ENCODE results near the gene BACE1-AS.

Gene BACE1-AS

DNA sequence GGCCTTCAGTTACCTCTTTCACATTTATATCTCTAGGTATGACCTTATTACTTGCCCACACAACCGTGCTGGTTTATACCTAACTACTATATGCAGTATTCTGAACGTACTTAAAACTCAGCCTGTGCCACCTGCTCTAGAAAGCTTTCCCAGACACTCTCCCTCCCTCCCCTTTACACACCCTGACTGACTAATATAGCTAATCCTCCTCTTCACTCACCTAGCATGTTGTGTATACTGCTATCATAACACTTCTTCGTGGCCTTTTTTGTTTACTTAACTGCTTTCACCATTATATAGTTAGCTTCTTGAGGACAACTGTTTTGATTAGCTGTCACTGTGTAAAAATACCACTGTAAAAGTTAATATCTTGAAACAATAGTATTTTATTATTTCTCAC, 35.2 kb upstream of the BACE1-AS start:
- Histone ChIP-seq H3K36me3 (replicated peaks in 1 of 2; ENCODE audit: control insufficient read depth in 2 of 2, insufficient read depth in 2 of 2, low read length in 2 of 2) (peaks cover 4 to 80% of the 10 kb centered on the region in 2 donors), H3K18ac (ENCODE audit: low read length) (no peak overlapping the region), H3K27me3 (ENCODE audit: control insufficient read depth in 3 of 3, insufficient read depth in 3 of 3, low read depth in 1 of 3, low read length in 3 of 3) (no peaks in the 10 kb centered on the region), H2AFZ (ENCODE audit: low read length) (no peak overlapping the region), H2BK15ac (ENCODE audit: low read length) (no peak overlapping the region), H3K14ac (ENCODE audit: low read length) (no peak overlapping the region), H3K27ac (replicated peaks; ENCODE audit: low read length) (no peak overlapping the region), H3K4me3 (ENCODE audit: low read length in 2 of 2) (no peak overlapping the region), H4K91ac (ENCODE audit: low read depth, low read length, poor library complexity) (no peak overlapping the region), H3K23ac (ENCODE audit: low read depth, low read length, poor library complexity) (no peak overlapping the region), H2BK12ac (ENCODE audit: low read length) (no peak overlapping the region), H3K9me3 (replicated peaks in 1 of 2; ENCODE audit: control insufficient read depth in 2 of 2, insufficient read depth in 1 of 2, low read depth in 1 of 2, low read length in 2 of 2) (no peaks in the 10 kb centered on the region), H3K79me1 (ENCODE audit: low read depth, low read length) (no peaks in the 10 kb centered on the region), H3K9ac (ENCODE audit: low read depth, low read length, poor library complexity) (no peak overlapping the region), H2AK5ac (ENCODE audit: low read depth, low read length) (no peak overlapping the region), H4K8ac (ENCODE audit: low read depth, low read length) (no peak overlapping the region), H3K4me2 (ENCODE audit: insufficient read depth, low read length, poor library complexity, severe bottlenecking) (no peak overlapping the region), H2BK5ac (ENCODE audit: low read length) (no peak overlapping the region), H2BK120ac (ENCODE audit: low read depth, low read length) (no peak overlapping the region), H3K4me1 (ENCODE audit: control insufficient read depth in 2 of 2, insufficient read depth in 1 of 2, low read depth in 1 of 2, low read length in 2 of 2) (no peaks in the 10 kb centered on the region), H3K4ac (ENCODE audit: low read length) (no peak overlapping the region)
- no peak for DNase-seq (ENCODE audit: low spot score)
- no CpG with 5 or more reads among the region's 3 CpGs for WGBS, 2 donors (ENCODE audit: extremely low coverage in 2 of 2, insufficient read length in 2 of 2, insufficient replicate concordance in 1 of 2)

DNA sequence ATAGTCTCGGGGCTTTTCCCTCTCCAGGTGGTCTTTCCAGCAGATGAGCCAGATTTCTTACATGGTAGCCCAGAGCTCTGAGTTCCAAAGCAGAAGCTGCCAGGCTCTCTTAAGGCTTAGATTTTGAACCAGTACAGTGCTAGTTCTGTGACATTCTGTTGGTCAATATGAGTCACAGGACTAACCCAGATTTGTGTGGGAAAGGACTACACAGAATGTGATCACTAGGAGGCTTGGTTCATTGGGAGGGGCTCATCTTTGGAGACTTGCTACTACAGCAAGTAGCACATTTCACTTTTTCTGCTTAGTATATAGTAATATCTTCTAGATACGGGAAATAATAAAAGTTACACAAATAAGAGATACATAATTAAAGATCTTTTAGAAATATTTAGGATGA, 34.6 kb upstream of the BACE1-AS start:
- no peak overlapping the region for H4K8ac ChIP-seq (ENCODE audit: low read depth, low read length)
- H3K18ac ChIP-seq (ENCODE audit: low read length): no peak overlapping the region
- H2AFZ ChIP-seq (ENCODE audit: low read length): no peak overlapping the region
- no peak overlapping the region for H3K4ac ChIP-seq (ENCODE audit: low read length)
- no peak overlapping the region for H3K23ac ChIP-seq (ENCODE audit: low read depth, low read length, poor library complexity)
- no peak overlapping the region for H2AK5ac ChIP-seq (ENCODE audit: low read depth, low read length)
- no peaks in the 10 kb centered on the region for H3K79me1 ChIP-seq (ENCODE audit: low read depth, low read length)
- H3K9ac ChIP-seq (ENCODE audit: low read depth, low read length, poor library complexity): no peak overlapping the region
- no peak overlapping the region for H3K27ac ChIP-seq (replicated peaks; ENCODE audit: low read length)
- no peak overlapping the region for H2BK120ac ChIP-seq (ENCODE audit: low read depth, low read length)
- H3K14ac ChIP-seq (ENCODE audit: low read length): no peak overlapping the region
- no peak overlapping the region for H4K91ac ChIP-seq (ENCODE audit: low read depth, low read length, poor library complexity)
- no peaks in the 10 kb centered on the region for H3K27me3 ChIP-seq (ENCODE audit: control insufficient read depth in 3 of 3, insufficient read depth in 3 of 3, low read depth in 1 of 3, low read length in 3 of 3)
- peaks cover 4 to 86% of the 10 kb centered on the region in 2 donors for H3K36me3 ChIP-seq (replicated peaks in 1 of 2; ENCODE audit: control insufficient read depth in 2 of 2, insufficient read depth in 2 of 2, low read length in 2 of 2)
- no peak overlapping the region for H2BK5ac ChIP-seq (ENCODE audit: low read length)
- no peak for DNase-seq (ENCODE audit: low spot score)
- H3K4me1 ChIP-seq (ENCODE audit: control insufficient read depth in 2 of 2, insufficient read depth in 1 of 2, low read depth in 1 of 2, low read length in 2 of 2): no peaks in the 10 kb centered on the region
- H3K4me3 ChIP-seq (ENCODE audit: low read length in 2 of 2): no peak overlapping the region
- H3K9me3 ChIP-seq (replicated peaks in 1 of 2; ENCODE audit: control insufficient read depth in 2 of 2, insufficient read depth in 1 of 2, low read depth in 1 of 2, low read length in 2 of 2): no peaks in the 10 kb centered on the region
- H2BK15ac ChIP-seq (ENCODE audit: low read length): no peak overlapping the region
- H2BK12ac ChIP-seq (ENCODE audit: low read length): no peak overlapping the region
- no CpG with 5 or more reads among the region's 2 CpGs for WGBS, 2 donors (ENCODE audit: extremely low coverage in 2 of 2, insufficient read length in 2 of 2, insufficient replicate concordance in 1 of 2)
- no peak overlapping the region for H3K4me2 ChIP-seq (ENCODE audit: insufficient read depth, low read length, poor library complexity, severe bottlenecking)

DNA sequence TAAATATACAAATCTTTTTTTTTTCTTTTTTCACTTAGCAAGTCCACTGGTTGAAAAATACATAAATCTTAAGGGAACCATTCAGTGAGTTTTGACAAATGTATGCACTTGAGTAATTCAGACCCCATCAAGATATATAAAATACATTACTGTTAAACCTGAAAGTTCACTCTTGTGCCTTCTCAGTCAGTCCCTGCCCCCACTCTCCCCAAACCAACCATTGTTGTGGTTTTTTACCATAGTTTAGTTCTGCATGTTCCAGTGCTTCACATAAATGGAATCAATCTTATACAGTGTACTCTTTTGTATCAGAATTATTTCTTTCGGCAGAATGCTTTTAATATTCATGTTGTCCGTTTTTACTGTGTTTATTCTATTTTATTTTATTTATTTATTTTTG, 32.6 kb upstream of the BACE1-AS start:
- Histone ChIP-seq H2BK12ac (ENCODE audit: low read length) (no peak overlapping the region), H3K4me1 (ENCODE audit: control insufficient read depth in 2 of 2, insufficient read depth in 1 of 2, low read depth in 1 of 2, low read length in 2 of 2) (no peaks in the 10 kb centered on the region), H3K14ac (ENCODE audit: low read length) (no peak overlapping the region), H4K8ac (ENCODE audit: low read depth, low read length) (no peak overlapping the region), H3K18ac (ENCODE audit: low read length) (no peak overlapping the region), H2AFZ (ENCODE audit: low read length) (no peak overlapping the region), H3K79me1 (ENCODE audit: low read depth, low read length) (no peaks in the 10 kb centered on the region), H3K9ac (ENCODE audit: low read depth, low read length, poor library complexity) (no peak overlapping the region), H3K27ac (replicated peaks; ENCODE audit: low read length) (no peak overlapping the region), H3K9me3 (replicated peaks in 1 of 2; ENCODE audit: control insufficient read depth in 2 of 2, insufficient read depth in 1 of 2, low read depth in 1 of 2, low read length in 2 of 2) (no peaks in the 10 kb centered on the region), H4K91ac (ENCODE audit: low read depth, low read length, poor library complexity) (no peak overlapping the region), H2BK15ac (ENCODE audit: low read length) (no peak overlapping the region), H3K36me3 (replicated peaks in 1 of 2; ENCODE audit: control insufficient read depth in 2 of 2, insufficient read depth in 2 of 2, low read length in 2 of 2) (peaks cover 2 to 83% of the 10 kb centered on the region in 2 donors), H3K4ac (ENCODE audit: low read length) (no peak overlapping the region), H2AK5ac (ENCODE audit: low read depth, low read length) (no peak overlapping the region), H2BK5ac (ENCODE audit: low read length) (no peak overlapping the region), H3K4me2 (ENCODE audit: insufficient read depth, low read length, poor library complexity, severe bottlenecking) (no peak overlapping the region), H3K27me3 (ENCODE audit: control insufficient read depth in 3 of 3, insufficient read depth in 3 of 3, low read depth in 1 of 3, low read length in 3 of 3) (no peaks in the 10 kb centered on the region), H2BK120ac (ENCODE audit: low read depth, low read length) (no peak overlapping the region), H3K4me3 (ENCODE audit: low read length in 2 of 2) (no peak overlapping the region), H3K23ac (ENCODE audit: low read depth, low read length, poor library complexity) (no peak overlapping the region)
- no CpG with 5 or more reads among the region's 2 CpGs for WGBS, 2 donors (ENCODE audit: extremely low coverage in 2 of 2, insufficient read length in 2 of 2, insufficient replicate concordance in 1 of 2)
- no peak for DNase-seq (ENCODE audit: low spot score)

DNA sequence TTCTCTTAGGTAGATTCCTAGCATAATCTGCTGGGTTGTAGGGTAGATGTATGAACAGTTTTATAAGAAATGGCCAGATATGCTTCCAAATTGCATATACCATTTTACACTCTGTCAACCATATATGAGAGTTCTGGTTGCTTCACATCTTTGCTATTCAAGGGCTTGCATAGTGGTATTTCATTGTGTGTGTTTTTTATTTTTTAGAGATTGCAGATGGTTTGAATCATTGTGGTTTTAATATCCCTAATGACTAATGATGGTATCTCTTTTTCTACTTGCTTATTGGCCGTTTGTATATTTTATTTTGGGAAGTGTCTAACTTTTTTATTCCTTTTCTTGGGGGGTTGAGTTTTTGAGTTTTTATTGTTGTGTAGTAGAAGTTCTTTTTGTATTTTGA, 31.7 kb upstream of the BACE1-AS start:
- WGBS, 2 donors (ENCODE audit: extremely low coverage in 2 of 2, insufficient read length in 2 of 2, insufficient replicate concordance in 1 of 2): no CpG with 5 or more reads among the region's 1 CpG
- H2BK5ac ChIP-seq (ENCODE audit: low read length): no peak overlapping the region
- H3K27me3 ChIP-seq (ENCODE audit: control insufficient read depth in 3 of 3, insufficient read depth in 3 of 3, low read depth in 1 of 3, low read length in 3 of 3): no peaks in the 10 kb centered on the region
- H3K79me1 ChIP-seq (ENCODE audit: low read depth, low read length): no peaks in the 10 kb centered on the region
- H3K4me1 ChIP-seq (ENCODE audit: control insufficient read depth in 2 of 2, insufficient read depth in 1 of 2, low read depth in 1 of 2, low read length in 2 of 2): no peaks in the 10 kb centered on the region
- no peak overlapping the region for H4K8ac ChIP-seq (ENCODE audit: low read depth, low read length)
- H3K4me2 ChIP-seq (ENCODE audit: insufficient read depth, low read length, poor library complexity, severe bottlenecking): no peak overlapping the region
- H3K23ac ChIP-seq (ENCODE audit: low read depth, low read length, poor library complexity): no peak overlapping the region
- no peak overlapping the region for H3K27ac ChIP-seq (replicated peaks; ENCODE audit: low read length)
- no peak overlapping the region for H3K14ac ChIP-seq (ENCODE audit: low read length)
- H3K36me3 ChIP-seq (replicated peaks in 1 of 2; ENCODE audit: control insufficient read depth in 2 of 2, insufficient read depth in 2 of 2, low read length in 2 of 2): peaks cover 2 to 81% of the 10 kb centered on the region in 2 donors
- H2BK15ac ChIP-seq (ENCODE audit: low read length): no peak overlapping the region
- no peak overlapping the region for H3K4me3 ChIP-seq (ENCODE audit: low read length in 2 of 2)
- H2AK5ac ChIP-seq (ENCODE audit: low read depth, low read length): no peak overlapping the region
- H3K4ac ChIP-seq (ENCODE audit: low read length): no peak overlapping the region
- H2AFZ ChIP-seq (ENCODE audit: low read length): no peak overlapping the region
- DNase-seq (ENCODE audit: low spot score): no peak
- no peak overlapping the region for H2BK12ac ChIP-seq (ENCODE audit: low read length)
- no peak overlapping the region for H4K91ac ChIP-seq (ENCODE audit: low read depth, low read length, poor library complexity)
- H3K9me3 ChIP-seq (replicated peaks in 1 of 2; ENCODE audit: control insufficient read depth in 2 of 2, insufficient read depth in 1 of 2, low read depth in 1 of 2, low read length in 2 of 2): no peaks in the 10 kb centered on the region
- H2BK120ac ChIP-seq (ENCODE audit: low read depth, low read length): no peak overlapping the region
- no peak overlapping the region for H3K18ac ChIP-seq (ENCODE audit: low read length)
- H3K9ac ChIP-seq (ENCODE audit: low read depth, low read length, poor library complexity): no peak overlapping the region

Measured in neuronal stem cell (in vitro differentiated cells).